ENCODE measurements around the gene MGMT.

DNA sequence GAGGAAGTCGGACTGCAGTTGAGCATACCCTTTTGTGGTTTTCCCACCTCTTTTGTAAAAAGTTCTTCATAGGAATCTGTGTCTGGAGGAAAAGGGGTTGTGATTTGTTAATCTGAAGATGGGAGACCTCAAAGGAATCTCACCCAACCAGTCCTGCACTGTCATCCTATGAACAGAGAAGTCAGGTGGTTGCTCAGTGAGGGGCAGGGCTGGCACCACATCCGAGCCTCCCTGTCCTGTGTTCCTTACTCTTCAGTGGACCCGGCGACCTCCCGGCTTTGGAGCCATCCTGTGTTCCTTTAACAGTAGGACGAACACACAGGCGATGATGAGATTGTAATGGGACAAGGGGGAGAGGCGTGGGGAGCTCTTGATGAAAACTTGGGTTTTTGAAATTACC is 2.8 kb upstream of the MGMT start:
- no peak for TF ChIP-seq EZH2phosphoT487 (IDR thresholded peaks at IDR 0.05; ENCODE audit: borderline replicate concordance)
- TF ChIP-seq, protein P1, sequence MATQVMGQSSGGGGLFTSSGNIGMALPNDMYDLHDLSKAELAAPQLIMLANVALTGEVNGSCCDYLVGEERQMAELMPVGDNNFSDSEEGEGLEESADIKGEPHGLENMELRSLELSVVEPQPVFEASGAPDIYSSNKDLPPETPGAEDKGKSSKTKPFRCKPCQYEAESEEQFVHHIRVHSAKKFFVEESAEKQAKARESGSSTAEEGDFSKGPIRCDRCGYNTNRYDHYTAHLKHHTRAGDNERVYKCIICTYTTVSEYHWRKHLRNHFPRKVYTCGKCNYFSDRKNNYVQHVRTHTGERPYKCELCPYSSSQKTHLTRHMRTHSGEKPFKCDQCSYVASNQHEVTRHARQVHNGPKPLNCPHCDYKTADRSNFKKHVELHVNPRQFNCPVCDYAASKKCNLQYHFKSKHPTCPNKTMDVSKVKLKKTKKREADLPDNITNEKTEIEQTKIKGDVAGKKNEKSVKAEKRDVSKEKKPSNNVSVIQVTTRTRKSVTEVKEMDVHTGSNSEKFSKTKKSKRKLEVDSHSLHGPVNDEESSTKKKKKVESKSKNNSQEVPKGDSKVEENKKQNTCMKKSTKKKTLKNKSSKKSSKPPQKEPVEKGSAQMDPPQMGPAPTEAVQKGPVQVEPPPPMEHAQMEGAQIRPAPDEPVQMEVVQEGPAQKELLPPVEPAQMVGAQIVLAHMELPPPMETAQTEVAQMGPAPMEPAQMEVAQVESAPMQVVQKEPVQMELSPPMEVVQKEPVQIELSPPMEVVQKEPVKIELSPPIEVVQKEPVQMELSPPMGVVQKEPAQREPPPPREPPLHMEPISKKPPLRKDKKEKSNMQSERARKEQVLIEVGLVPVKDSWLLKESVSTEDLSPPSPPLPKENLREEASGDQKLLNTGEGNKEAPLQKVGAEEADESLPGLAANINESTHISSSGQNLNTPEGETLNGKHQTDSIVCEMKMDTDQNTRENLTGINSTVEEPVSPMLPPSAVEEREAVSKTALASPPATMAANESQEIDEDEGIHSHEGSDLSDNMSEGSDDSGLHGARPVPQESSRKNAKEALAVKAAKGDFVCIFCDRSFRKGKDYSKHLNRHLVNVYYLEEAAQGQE (IDR thresholded peaks at IDR 0.05; ENCODE audit: low read depth): no peak
- no peak for TF ChIP-seq RAD21 (IDR thresholded peaks at IDR 0.05; ENCODE audit: low read depth)
